GM12878 (cell line): ENCODE results near the gene RPUSD3. TPM values are rescaled to one million over a fixed set of nuclear protein-coding genes. Genes with fewer than 3 reads are reported as not detected.

Source experiments
- ATAC-seq: fragments of 200-7000 bp; cut with Tn5 transposase; 3 replicates; pipeline ENCODE4 v1.9.1; 2020; ENCODE audit warnings: mild to moderate bottlenecking, moderate library complexity
- BruUV-seq: library from RNA; stranded (reverse); fragments of 400-500 nt; replicated peaks from 2 replicates; lab custom pipeline; 2021; lab: Mats Ljungman, UMichigan
- CTCF ChIA-PET: fragments of 300-600 bp; sonication (Branson Sonifier 250); formaldehyde crosslinking; extraction: SDS; loops from one replicate; lab custom pipeline; 2021; ENCODE audit warnings: inconsistent platforms; lab: Yijun Ruan, JAX
- POLR2A ChIA-PET: fragments of 350-600 bp; formaldehyde crosslinking; extraction: SDS; loops from one replicate; lab custom pipeline; 2021; ENCODE audit warnings: inconsistent platforms; lab: Charles Lee
- RAD21 ChIA-PET: fragments of 300-600 bp; sonication (Branson Sonifier 250); formaldehyde crosslinking; loops from one replicate; lab custom pipeline; 2023; ENCODE audit warnings: antibody characterized with exemption; ENCODE audit not compliant: unreplicated experiment; lab: Charles Lee
- SMC1A ChIA-PET: fragments of 300-600 bp; sonication (Branson Sonifier 250); formaldehyde crosslinking; loops from one replicate; lab custom pipeline; 2023; ENCODE audit not compliant: unreplicated experiment, uncharacterized antibody; lab: Charles Lee
- DNase-seq: peaks from one replicate; pipeline ENCODE4 v3.0.0-alpha.2; 2011; ENCODE audit warnings: low read depth, low spot score
- FAIRE-seq: peaks from 3 replicates; lab custom pipeline; 2011; peaks lifted over from hg19 to GRCh38; lab: Jason Lieb, UNC
- H2AFZ ChIP-seq: 2 replicates; pipeline ENCODE4 v1.6.0; 2011; ENCODE audit warnings: low read depth, low read length, control low read depth; ENCODE audit not compliant: control insufficient read depth
- H3K27ac ChIP-seq: 2 replicates; pipeline ENCODE4 v1.5.1; 2011; ENCODE audit warnings: control low read depth; ENCODE audit not compliant: control insufficient read depth, insufficient read depth
- H3K27me3 ChIP-seq, 2 experiments: replicated peaks in 1 of 2; 2 replicates each; pipeline versions ENCODE4 v1.6.0 to v1.6.1; 2011; ENCODE audit warnings: low read length in 1 of 2; ENCODE audit not compliant: control insufficient read depth in 2 of 2, insufficient read depth in 2 of 2
- H3K36me3 ChIP-seq, 2 experiments: 2 replicates each; pipeline ENCODE4 v1.5.1; 2011; ENCODE audit warnings: low read length in 1 of 2; ENCODE audit not compliant: control insufficient read depth in 2 of 2, insufficient read depth in 2 of 2
- H3K4me1 ChIP-seq: 2 replicates; pipeline ENCODE4 v1.6.1; 2011; ENCODE audit warnings: mild to moderate bottlenecking, low read length, moderate library complexity, mixed read lengths; ENCODE audit not compliant: control insufficient read depth, insufficient read depth
- H3K4me2 ChIP-seq: 2 replicates; pipeline ENCODE4 v1.6.0; 2011; ENCODE audit warnings: control low read depth; ENCODE audit not compliant: control insufficient read depth, insufficient read depth
- H3K4me3 ChIP-seq: fragments of 200-600 bp; sonication (generic); 2 replicates; pipeline ENCODE4 v1.5.1; 2016
- H3K79me2 ChIP-seq: 2 replicates; pipeline ENCODE4 v1.6.0; 2011; ENCODE audit warnings: low read length; ENCODE audit not compliant: control insufficient read depth, insufficient read depth
- H3K9ac ChIP-seq: 2 replicates; pipeline ENCODE4 v1.8.0; 2011; ENCODE audit warnings: low read length, control low read depth, mixed read lengths; ENCODE audit not compliant: control insufficient read depth, insufficient read depth
- H3K9me3 ChIP-seq: replicated peaks from 3 replicates; pipeline ENCODE4 v1.5.1; 2011; ENCODE audit warnings: mild to moderate bottlenecking, low read length; ENCODE audit not compliant: control insufficient read depth, insufficient read depth
- H4K20me1 ChIP-seq: 2 replicates; pipeline ENCODE4 v1.6.0; 2011; ENCODE audit not compliant: control insufficient read depth, insufficient read depth
- CBFB ChIP-seq: IDR thresholded peaks from 2 replicates; pipeline ENCODE4 v1.6.1; 2016; ENCODE audit warnings: antibody characterized with exemption, low read depth
- CTCF ChIP-seq, 3 experiments: IDR thresholded peaks in 2 of 3; conservative IDR thresholded peaks in 1 of 3; 2 replicates each; pipeline ENCODE4 v1.5.1; 2011; ENCODE audit warnings: low read depth in 3 of 3, low read length in 3 of 3, mild to moderate bottlenecking in 3 of 3, control low read depth in 2 of 3, moderate library complexity in 2 of 3, inconsistent platforms in 1 of 3, mixed read lengths in 1 of 3; ENCODE audit not compliant: control insufficient read depth in 2 of 3, insufficient read depth in 1 of 3; ENCODE audit errors: extremely low read depth in 1 of 3
- DPF2 ChIP-seq: fragments of 450-650 bp; IDR thresholded peaks from 2 replicates; pipeline ENCODE4 v1.6.1; 2017; ENCODE audit warnings: mild to moderate bottlenecking
- ESRRA ChIP-seq: IDR thresholded peaks from 2 replicates; pipeline ENCODE4 v1.6.1; 2012; ENCODE audit warnings: mild to moderate bottlenecking, low read length, improper control_type of control experiment
- IKZF1 ChIP-seq: fragments of 450-650 bp; conservative IDR thresholded peaks from 2 replicates; pipeline ENCODE4 v1.6.1; 2017; ENCODE audit warnings: antibody characterized with exemption, mild to moderate bottlenecking
- IKZF2 ChIP-seq, 2 experiments: fragments of 450-650 bp; IDR thresholded peaks; 2 replicates each; pipeline ENCODE4 v1.6.1; 2017; ENCODE audit warnings: mild to moderate bottlenecking in 2 of 2, moderate library complexity in 2 of 2
- IRF5 ChIP-seq: fragments of 450-650 bp; IDR thresholded peaks from 2 replicates; pipeline ENCODE4 v1.6.1; 2017; ENCODE audit warnings: borderline replicate concordance
- RBBP5 ChIP-seq: fragments of 200-600 bp; sonication (generic); conservative IDR thresholded peaks from 2 replicates; pipeline ENCODE4 v1.6.1; 2016
- SMAD5 ChIP-seq: IDR thresholded peaks from 2 replicates; pipeline ENCODE4 v1.6.1; 2016; ENCODE audit warnings: antibody characterized with exemption, low read depth
- SUPT20H ChIP-seq: IDR thresholded peaks from 2 replicates; pipeline ENCODE4 v1.6.1; 2011; ENCODE audit warnings: low read depth, mild to moderate bottlenecking, low read length, moderate library complexity, borderline replicate concordance; ENCODE audit not compliant: control insufficient read depth
- TAF1 ChIP-seq: IDR thresholded peaks from 2 replicates; pipeline ENCODE4 v1.6.1; 2011; ENCODE audit warnings: mild to moderate bottlenecking, low read depth, low read length, borderline replicate concordance
- TARDBP ChIP-seq: IDR thresholded peaks from 2 replicates; pipeline ENCODE4 v1.6.1; 2016; ENCODE audit warnings: borderline replicate concordance
- ZNF384 ChIP-seq: IDR thresholded peaks from 2 replicates; pipeline ENCODE4 v1.6.1; 2012; ENCODE audit warnings: low read depth, mild to moderate bottlenecking, low read length, improper control_type of control experiment, borderline replicate concordance
- ZNF687 ChIP-seq: fragments of 450-650 bp; IDR thresholded peaks from 2 replicates; pipeline ENCODE4 v1.6.1; 2017; ENCODE audit warnings: mild to moderate bottlenecking, moderate library complexity
- ZSCAN29 ChIP-seq: fragments of 450-650 bp; IDR thresholded peaks from 2 replicates; pipeline ENCODE4 v1.6.1; 2017; ENCODE audit warnings: mild to moderate bottlenecking, moderate library complexity
- WGBS: methylation state at CpG from one replicate; pipeline ENCODE4 v1.1.6; 2016; ENCODE audit warnings: low lambda C conversion rate; ENCODE audit not compliant: insufficient replicate concordance, insufficient coverage; ENCODE audit errors: missing lambda C conversion rate; 5-methylcytosine and 5-hydroxymethylcytosine counted together
- in situ Hi-C: fragments of 300-500 bp; cut with MboI; formaldehyde crosslinking; loops from 9 replicates; pipeline ENCODE4 v1.14.3; 2018; ENCODE audit warnings: mixed read lengths
- intact Hi-C: fragments of 100-400 bp; cut with micrococcal nuclease; formaldehyde crosslinking; loops from one replicate; pipeline ENCODE4 v1.14.2; 2022; ENCODE audit not compliant: unreplicated experiment
- polyA plus RNA-seq, 11 experiments: library from polyadenylated mRNA; depleted of rRNA in 4 of 11; unstranded in 6 of 11; stranded (reverse) in 5 of 11; fragments of >200 nt; fragmentation: Nextera tagmentation in 4 of 11; fragmentation: Illumina TruSeq in 1 of 11; extraction: Ambion mirVana in 4 of 11; extraction: Trizol in 1 of 11; gene quantifications; 1 replicate in 1 of 11; 2 replicates in 10 of 11; pipeline versions ENCODE4 v1.2.1 to v1.2.3, GENCODE V29; 2011 to 2016; ENCODE audit warnings: inconsistent platforms in 2 of 11, missing spikeins in 2 of 11, low read depth in 1 of 11
- total RNA-seq, 4 experiments: library from RNA; depleted of rRNA in 3 of 4; stranded (reverse); fragments of >200 nt in 3 of 4; fragmentation: Illumina TruSeq in 1 of 4; extraction: Trizol in 1 of 4; gene quantifications; 2 replicates each; pipeline versions ENCODE4 v1.2.1 to v1.2.3, GENCODE V29; 2013 to 2021

The RPUSD3 gene
- total and polyA plus RNA-seq, 10 of the 15 experiments (the other 5 are each of a cell fraction or from before 2014, with no cell fraction given), result 6.4 to 72.9 (median 41.8) TPM

- TF ChIP-seq IRF5 (no peak), CBFB (no peak), TAF1 (no peak)
Measured at GRCh38 chr3:9870978-9871377, 27.2 kb upstream of the RPUSD3 start (continued).

- CTCF ChIA-PET, result interaction anchor here (1.0 to 1.1 kb wide), 2 partner anchors 10 to 14 kb away, joined by 3 read pairs; partner anchors contain the start of gene CIDEC
- Histone ChIP-seq H2AFZ (no peak overlapping the region), H3K27ac (no peak overlapping the region), H3K4me1 (no peaks in the 10 kb centered on the region), H3K4me3 (no peak overlapping the region), H3K9ac (no peak overlapping the region), H3K79me2 (no peaks in the 10 kb centered on the region), H3K27me3 (no peaks in the 10 kb centered on the region), H4K20me1 (no peaks in the 10 kb centered on the region), H3K4me2 (no peak overlapping the region), H3K9me3 (no peaks in the 10 kb centered on the region), H3K36me3 (no peaks in the 10 kb centered on the region)
- DNase-seq (no peak), FAIRE-seq (no peak), ATAC-seq (no peak)
- intact Hi-C loops (no loop called here), in situ Hi-C loops (no loop called here)
- BruUV-seq, result no TSS peak
- 55% methylated on average over 5 of the region's 5 CpGs for WGBS
- RAD21 ChIA-PET, result no interaction called here
- SMC1A ChIA-PET, result no interaction called here
- POLR2A ChIA-PET, result no interaction called here
- TF ChIP-seq ESRRA (no peak), SUPT20H (no peak), ZNF384 (no peak), ZSCAN29 (no peak), SMAD5 (no peak), ZNF687 (no peak), IRF5 (no peak), IKZF2 (IDR thresholded peaks at IDR 0.05) (no peak), DPF2 (no peak), IKZF1 (no peak), TARDBP (no peak), CBFB (no peak), RBBP5 (no peak), CTCF (IDR thresholded peaks at IDR 0.05 in 2 of 3, conservative IDR thresholded peaks at IDR 0.05 in 1 of 3; ENCODE audit: control insufficient read depth in 2 of 3, extremely low read depth in 1 of 3, insufficient read depth in 1 of 3, low read depth in 3 of 3, low read length in 3 of 3) (no peak)
Measured at GRCh38 chr3:9869955-9870354, 26.1 kb upstream of the RPUSD3 start.
